HL-60 (cell line): Measurements from ENCODE around the gene COX6B2.

Source experiments
- DNase-seq, 2 experiments: peaks; one replicate each; pipeline ENCODE4 v3.0.0-alpha.2; 2010 to 2020; ENCODE audit warnings: low read depth in 1 of 2, low spot score in 1 of 2
- H3K27ac ChIP-seq: fragments of 250-450 bp; sonication (Bioruptor Pico); replicated peaks from 2 replicates; pipeline ENCODE4 v1.5.1; 2020; ENCODE audit warnings: mild to moderate bottlenecking, moderate library complexity
- H3K27me3 ChIP-seq: fragments of 250-450 bp; sonication (Bioruptor Pico); 2 replicates; pipeline ENCODE4 v1.5.1; 2021; ENCODE audit warnings: mild to moderate bottlenecking, moderate library complexity; ENCODE audit not compliant: insufficient read depth, poor library complexity, severe bottlenecking
- H3K4me3 ChIP-seq: replicated peaks from 2 replicates; pipeline ENCODE4 v1.5.1; 2011; ENCODE audit warnings: mild to moderate bottlenecking, control low read depth, low read length; ENCODE audit not compliant: insufficient read depth
- GABPA ChIP-seq: IDR thresholded peaks from 2 replicates; pipeline ENCODE4 v1.6.1; 2012; ENCODE audit warnings: low read depth
- POLR2AphosphoS5 ChIP-seq: IDR thresholded peaks from 2 replicates; pipeline ENCODE4 v1.6.1; 2012; ENCODE audit warnings: low read depth
- SPI1 ChIP-seq: IDR thresholded peaks from 2 replicates; pipeline ENCODE4 v1.6.1; 2012; ENCODE audit warnings: low read depth, mild to moderate bottlenecking, borderline replicate concordance
- TF ChIP-seq, protein P1 (sequence below): IDR thresholded peaks from 2 replicates; pipeline ENCODE4 v1.6.1; 2012; ENCODE audit warnings: low read depth; ENCODE audit not compliant: insufficient replicate concordance
- TF ChIP-seq, protein P2 (sequence below): IDR thresholded peaks from one replicate; pipeline ENCODE4 v1.5.1; 2011; ENCODE audit warnings: low read length, control low read depth, inconsistent platforms; ENCODE audit not compliant: insufficient read depth

Gene COX6B2

DNA sequence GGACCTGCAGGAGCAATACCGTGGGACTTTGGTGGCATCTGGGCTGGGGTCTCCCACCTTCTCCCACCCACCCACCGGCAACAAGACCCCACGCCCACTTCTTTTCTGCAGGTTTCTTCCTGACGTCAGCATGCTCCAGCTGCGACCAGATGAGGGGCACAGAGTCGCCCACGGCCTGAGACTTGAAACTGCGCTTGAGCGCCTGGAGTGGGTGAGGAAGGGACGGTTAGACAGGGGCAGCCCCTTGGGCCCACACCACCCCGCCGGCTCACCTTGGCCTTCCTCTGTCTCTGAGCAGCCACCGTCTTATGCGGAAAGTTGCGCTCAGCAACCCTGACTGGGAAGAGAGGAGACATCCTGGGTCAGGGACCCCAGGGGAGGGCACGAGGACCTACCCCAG lies 6.4 kb upstream of the COX6B2 start:
- Histone ChIP-seq H3K27me3 (no peaks in the 10 kb centered on the region), H3K27ac (no peak overlapping the region), H3K4me3 (no peak overlapping the region)
- TF ChIP-seq, protein P1, sequence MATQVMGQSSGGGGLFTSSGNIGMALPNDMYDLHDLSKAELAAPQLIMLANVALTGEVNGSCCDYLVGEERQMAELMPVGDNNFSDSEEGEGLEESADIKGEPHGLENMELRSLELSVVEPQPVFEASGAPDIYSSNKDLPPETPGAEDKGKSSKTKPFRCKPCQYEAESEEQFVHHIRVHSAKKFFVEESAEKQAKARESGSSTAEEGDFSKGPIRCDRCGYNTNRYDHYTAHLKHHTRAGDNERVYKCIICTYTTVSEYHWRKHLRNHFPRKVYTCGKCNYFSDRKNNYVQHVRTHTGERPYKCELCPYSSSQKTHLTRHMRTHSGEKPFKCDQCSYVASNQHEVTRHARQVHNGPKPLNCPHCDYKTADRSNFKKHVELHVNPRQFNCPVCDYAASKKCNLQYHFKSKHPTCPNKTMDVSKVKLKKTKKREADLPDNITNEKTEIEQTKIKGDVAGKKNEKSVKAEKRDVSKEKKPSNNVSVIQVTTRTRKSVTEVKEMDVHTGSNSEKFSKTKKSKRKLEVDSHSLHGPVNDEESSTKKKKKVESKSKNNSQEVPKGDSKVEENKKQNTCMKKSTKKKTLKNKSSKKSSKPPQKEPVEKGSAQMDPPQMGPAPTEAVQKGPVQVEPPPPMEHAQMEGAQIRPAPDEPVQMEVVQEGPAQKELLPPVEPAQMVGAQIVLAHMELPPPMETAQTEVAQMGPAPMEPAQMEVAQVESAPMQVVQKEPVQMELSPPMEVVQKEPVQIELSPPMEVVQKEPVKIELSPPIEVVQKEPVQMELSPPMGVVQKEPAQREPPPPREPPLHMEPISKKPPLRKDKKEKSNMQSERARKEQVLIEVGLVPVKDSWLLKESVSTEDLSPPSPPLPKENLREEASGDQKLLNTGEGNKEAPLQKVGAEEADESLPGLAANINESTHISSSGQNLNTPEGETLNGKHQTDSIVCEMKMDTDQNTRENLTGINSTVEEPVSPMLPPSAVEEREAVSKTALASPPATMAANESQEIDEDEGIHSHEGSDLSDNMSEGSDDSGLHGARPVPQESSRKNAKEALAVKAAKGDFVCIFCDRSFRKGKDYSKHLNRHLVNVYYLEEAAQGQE, result no peak
- TF ChIP-seq SPI1 (no peak), GABPA (no peak), POLR2AphosphoS5 (no peak)
- TF ChIP-seq, protein P2, sequence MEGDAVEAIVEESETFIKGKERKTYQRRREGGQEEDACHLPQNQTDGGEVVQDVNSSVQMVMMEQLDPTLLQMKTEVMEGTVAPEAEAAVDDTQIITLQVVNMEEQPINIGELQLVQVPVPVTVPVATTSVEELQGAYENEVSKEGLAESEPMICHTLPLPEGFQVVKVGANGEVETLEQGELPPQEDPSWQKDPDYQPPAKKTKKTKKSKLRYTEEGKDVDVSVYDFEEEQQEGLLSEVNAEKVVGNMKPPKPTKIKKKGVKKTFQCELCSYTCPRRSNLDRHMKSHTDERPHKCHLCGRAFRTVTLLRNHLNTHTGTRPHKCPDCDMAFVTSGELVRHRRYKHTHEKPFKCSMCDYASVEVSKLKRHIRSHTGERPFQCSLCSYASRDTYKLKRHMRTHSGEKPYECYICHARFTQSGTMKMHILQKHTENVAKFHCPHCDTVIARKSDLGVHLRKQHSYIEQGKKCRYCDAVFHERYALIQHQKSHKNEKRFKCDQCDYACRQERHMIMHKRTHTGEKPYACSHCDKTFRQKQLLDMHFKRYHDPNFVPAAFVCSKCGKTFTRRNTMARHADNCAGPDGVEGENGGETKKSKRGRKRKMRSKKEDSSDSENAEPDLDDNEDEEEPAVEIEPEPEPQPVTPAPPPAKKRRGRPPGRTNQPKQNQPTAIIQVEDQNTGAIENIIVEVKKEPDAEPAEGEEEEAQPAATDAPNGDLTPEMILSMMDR, result no peak
- DNase-seq, result no peak

DNA sequence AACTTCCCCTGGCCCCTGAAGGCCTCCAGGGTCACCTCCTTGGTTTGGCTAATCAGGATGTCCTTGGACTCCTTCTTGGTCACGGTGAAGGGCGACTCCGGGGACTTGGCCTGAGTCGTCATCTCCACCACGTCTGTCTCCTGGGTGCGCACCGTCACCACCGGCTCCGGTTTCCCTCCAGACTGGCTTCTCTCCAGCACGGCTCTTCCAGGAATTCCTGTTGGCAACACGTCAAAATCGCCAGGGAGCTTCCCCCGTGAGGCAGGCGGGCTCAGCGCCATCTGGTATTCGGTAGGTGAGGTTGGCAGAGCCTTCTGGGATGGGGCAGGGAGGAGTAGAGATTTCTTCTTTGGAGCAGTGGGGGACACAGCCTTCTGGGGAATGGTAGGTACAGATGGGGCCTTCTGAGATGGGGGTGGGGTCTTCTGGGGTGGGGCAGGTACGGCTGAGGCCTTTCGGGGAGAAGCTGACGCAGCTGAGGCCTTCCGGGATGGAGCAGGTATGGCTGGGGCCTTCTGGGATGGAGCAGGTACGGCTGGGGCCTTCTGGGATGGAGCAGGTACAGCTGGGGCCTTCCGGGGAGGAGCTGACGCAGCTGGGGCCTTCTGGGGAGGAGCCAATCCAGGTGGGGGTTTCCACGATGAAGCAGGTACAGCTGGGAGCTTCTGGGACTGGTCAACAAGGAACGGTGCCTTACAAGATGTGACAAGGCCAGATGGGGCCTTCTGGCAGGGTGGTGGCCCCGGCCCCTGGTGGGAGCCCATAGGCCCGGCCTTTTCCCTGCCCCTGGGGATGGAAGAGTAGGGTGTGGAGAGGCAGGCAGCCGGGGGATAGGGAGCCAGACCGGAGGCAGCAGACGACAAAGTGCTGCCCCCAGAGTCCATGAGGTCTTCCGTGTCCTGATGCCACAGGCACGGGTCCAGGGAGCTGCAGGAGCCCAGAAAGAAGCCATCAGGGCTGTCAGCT lies 4.7 kb upstream of the COX6B2 start:
- peaks cover 4% of the 10 kb centered on the region for H3K27me3 ChIP-seq
- no peak for DNase-seq
- TF ChIP-seq SPI1 (no peak), POLR2AphosphoS5 (no peak), GABPA (no peak)
- TF ChIP-seq, protein P1, result no peak
- TF ChIP-seq, protein P2, result no peak

DNA sequence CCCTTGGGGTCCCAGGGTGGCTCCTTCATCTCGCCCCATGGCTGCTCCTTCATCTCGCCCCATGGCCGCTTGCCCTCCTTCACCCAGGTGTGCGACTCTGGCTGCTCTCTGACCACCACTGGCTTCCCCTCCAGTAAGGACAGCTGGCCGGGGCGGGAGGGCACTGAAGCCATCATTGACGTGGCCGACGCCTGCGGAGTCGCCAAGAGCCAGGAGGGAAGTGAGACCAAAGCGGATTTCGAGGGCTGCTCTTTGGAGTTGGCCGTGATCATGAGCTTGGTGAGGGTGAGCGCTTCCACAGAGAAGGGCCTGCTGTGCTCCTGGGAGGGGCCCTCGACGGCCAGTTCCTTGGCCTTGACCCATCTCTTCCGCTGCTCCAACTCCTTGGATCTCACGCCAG lies 4.0 kb upstream of the COX6B2 start:
- Histone ChIP-seq H3K27ac (no peak overlapping the region), H3K4me3 (no peak overlapping the region), H3K27me3 (peaks cover 10% of the 10 kb centered on the region)
- no peak for DNase-seq
- TF ChIP-seq, protein P2, result no peak
- TF ChIP-seq SPI1 (no peak), GABPA (no peak), POLR2AphosphoS5 (no peak)
- TF ChIP-seq, protein P1, result no peak

More for the DNA sequence above, 4.7 kb upstream of the COX6B2 start:
- Histone ChIP-seq H3K4me3 (no peak overlapping the region), H3K27ac (no peak overlapping the region)
